Measurements from ENCODE around the gene ODAM. TPM values are rescaled to one million over a fixed set of nuclear protein-coding genes. Genes with fewer than 3 reads are reported as not detected.

The ODAM gene
- total RNA-seq, 6 donors from 2014 or later, result 1.1 to 6.5 (median 3.3) TPM; not detected in 1

- H3K27ac ChIP-seq, result no peak overlapping the region
- no peaks in the 10 kb centered on the region for H3K27me3 ChIP-seq
- DNase-seq, result no peak
- TF ChIP-seq EP300 (IDR thresholded peaks at IDR 0.05) (no peak), POLR2AphosphoS5 (IDR thresholded peaks at IDR 0.05) (no peak), CTCF (IDR thresholded peaks at IDR 0.05) (no peak), POLR2A (IDR thresholded peaks at IDR 0.05) (no peak)
- WGBS, 2 donors, result 61 to 66% methylated on average over 4 of the region's 4 CpGs
- H3K4me1 ChIP-seq, result no peaks in the 10 kb centered on the region
- ATAC-seq (ENCODE audit: low FRiP score in 2 of 2), result no peak
- no peaks in the 10 kb centered on the region for H3K9me3 ChIP-seq
- no peaks in the 10 kb centered on the region for H3K36me3 ChIP-seq
- H3K4me3 ChIP-seq, result no peak overlapping the region
Observed at GRCh38 chr4:70243091-70243490, 47.6 kb downstream of the ODAM start.

GRCh38 chr4:70251250-70251944, 55.9 kb downstream of the ODAM start:
- no peak for TF ChIP-seq EP300 (IDR thresholded peaks at IDR 0.05)
- no peak for TF ChIP-seq POLR2A (IDR thresholded peaks at IDR 0.05)
- no peak for TF ChIP-seq CTCF (IDR thresholded peaks at IDR 0.05)
- TF ChIP-seq POLR2AphosphoS5 (IDR thresholded peaks at IDR 0.05), result no peak
- Histone ChIP-seq H3K27ac (no peak overlapping the region), H3K36me3 (no peaks in the 10 kb centered on the region), H3K4me3 (no peak overlapping the region), H3K4me1 (no peaks in the 10 kb centered on the region), H3K9me3 (no peaks in the 10 kb centered on the region), H3K27me3 (no peaks in the 10 kb centered on the region)
- ATAC-seq (ENCODE audit: low FRiP score in 2 of 2) (no peak), DNase-seq (no peak)
- 79 to 81% methylated on average over 3 of the region's 3 CpGs for WGBS, 2 donors

- TF ChIP-seq POLR2A (IDR thresholded peaks at IDR 0.05), result no peak
- no peak for TF ChIP-seq EP300 (IDR thresholded peaks at IDR 0.05)
- no peak for TF ChIP-seq CTCF (IDR thresholded peaks at IDR 0.05)
- Histone ChIP-seq H3K4me3 (no peak overlapping the region), H3K27me3 (no peaks in the 10 kb centered on the region), H3K36me3 (no peaks in the 10 kb centered on the region), H3K9me3 (no peaks in the 10 kb centered on the region), H3K27ac (no peak overlapping the region), H3K4me1 (no peaks in the 10 kb centered on the region)
- DNase-seq (no peak), ATAC-seq (ENCODE audit: low FRiP score in 2 of 2) (no peak)
- 71 to 72% methylated on average over 1 of the region's 1 CpG for WGBS, 2 donors
Observed at GRCh38 chr4:70251945-70252277, 56.4 kb downstream of the ODAM start.

Other genes with a start within 250 kb of the ODAM start
- gene CSN2, start 230.0 kb upstream of the ODAM start, total RNA-seq, result not detected
- not detected for gene STATH, start 199.8 kb upstream of the ODAM start, total RNA-seq
- not detected for gene HTN3, start 167.3 kb upstream of the ODAM start, total RNA-seq
- not detected for gene HTN1, start 145.3 kb upstream of the ODAM start, total RNA-seq
- not detected for gene PRR27, start 41.5 kb upstream of the ODAM start, total RNA-seq
- under 1 TPM in 1 of 6 donors, not detected in 5; 0.51 TPM for gene FDCSP, start 30.4 kb downstream of the ODAM start, total RNA-seq
- gene CSN3, start 46.9 kb downstream of the ODAM start, total RNA-seq, result not detected
- gene CABS1, start 139.3 kb downstream of the ODAM start, total RNA-seq, result not detected
- not detected for gene SMR3A, start 165.0 kb downstream of the ODAM start, total RNA-seq
- not detected for gene SMR3B, start 187.4 kb downstream of the ODAM start, total RNA-seq
- not detected for gene OPRPN, start 202.2 kb downstream of the ODAM start, total RNA-seq

All from upper lobe of left lung (tissue), 6 donors.